Stomach (tissue), 4 donors: ENCODE measurements around the gene ESPN.

Experiments used
- CTCF ChIP-seq, 7 experiments: fragments of 450-650 bp in 4 of 7; fragments of 200-600 bp in 3 of 7; sonication (generic) in 3 of 7; IDR thresholded peaks; one replicate each; pipeline ENCODE4 v1.5.1; 2016 to 2019; ENCODE audit warnings: antibody characterized with exemption in 7 of 7, control low read depth in 2 of 7, mild to moderate bottlenecking in 1 of 7
- EP300 ChIP-seq: sonication (generic); formaldehyde crosslinking; IDR thresholded peaks from one replicate; pipeline ENCODE4 v1.6.1; 2017; ENCODE audit warnings: antibody characterized with exemption
- POLR2A ChIP-seq, 4 donors: fragments of 450-650 bp; IDR thresholded peaks; one replicate each; pipeline ENCODE4 v1.6.1; 2016; ENCODE audit warnings: antibody characterized with exemption in 4 of 4, control low read depth in 2 of 4, mild to moderate bottlenecking in 1 of 4, moderate library complexity in 1 of 4

GRCh38 chr1:6435547-6435946 is 11.0 kb downstream of the ESPN start:
- TF ChIP-seq CTCF (IDR thresholded peaks at IDR 0.05) (no peak), POLR2A (IDR thresholded peaks at IDR 0.05) (no peak), EP300 (no peak)
